NCI-H1048 (cell line): ENCODE data around the gene MCM9.

Source experiments
- DNase-seq: peaks from one replicate; lab custom pipeline; 2025; lab: John Stamatoyannopoulos, UW

Gene MCM9

DNA sequence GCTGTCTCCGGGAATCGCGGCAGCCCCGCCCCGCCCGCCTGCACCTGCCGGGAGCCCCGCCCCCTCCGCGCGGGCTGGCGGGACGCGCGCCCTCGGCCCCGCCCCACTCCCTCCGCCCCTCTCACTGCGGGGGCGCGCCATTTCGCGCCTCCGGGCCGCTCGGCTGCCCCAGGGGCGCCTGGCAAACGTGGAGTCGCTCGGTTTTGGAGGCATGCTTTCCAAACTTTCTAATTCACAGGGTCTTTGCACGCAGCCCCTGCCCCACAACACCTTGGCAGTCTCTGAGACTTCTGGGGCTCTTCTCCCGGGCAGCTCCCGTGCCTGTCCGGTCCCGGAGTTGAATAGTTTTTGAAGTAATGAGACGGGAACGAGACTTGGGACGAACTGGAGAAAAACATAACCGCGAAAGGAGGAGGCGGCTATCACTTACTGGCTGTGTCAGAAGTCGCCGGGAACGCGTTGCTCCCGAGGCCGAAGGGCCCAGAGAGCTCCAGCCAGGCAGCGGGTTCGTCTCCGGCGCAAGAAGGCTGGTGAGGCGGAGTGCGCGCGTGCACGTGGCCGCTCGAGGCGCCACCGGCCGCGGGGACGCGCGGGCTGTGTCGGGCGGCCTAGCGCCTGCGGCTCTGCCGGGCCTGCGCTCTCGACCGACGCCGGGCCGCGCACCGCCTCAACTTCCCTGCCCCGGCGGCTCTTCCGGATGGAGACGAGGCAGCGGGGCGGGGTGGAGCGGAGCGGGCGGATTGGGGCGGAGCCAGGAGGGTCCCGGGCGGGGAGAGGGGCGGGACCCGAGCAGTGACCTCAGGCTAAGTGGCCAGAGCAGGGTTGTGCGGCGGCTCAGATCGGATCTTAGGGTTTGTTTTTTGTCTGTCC lies at the start of gene MCM9:
TSS of gene MCM9 (minus strand) at position 699 of the 870 bp plus-strand sequence. CDS start 3,436 bp downstream, outside the sequence.
- DNase-seq, result peak; percentile 71

DNA sequence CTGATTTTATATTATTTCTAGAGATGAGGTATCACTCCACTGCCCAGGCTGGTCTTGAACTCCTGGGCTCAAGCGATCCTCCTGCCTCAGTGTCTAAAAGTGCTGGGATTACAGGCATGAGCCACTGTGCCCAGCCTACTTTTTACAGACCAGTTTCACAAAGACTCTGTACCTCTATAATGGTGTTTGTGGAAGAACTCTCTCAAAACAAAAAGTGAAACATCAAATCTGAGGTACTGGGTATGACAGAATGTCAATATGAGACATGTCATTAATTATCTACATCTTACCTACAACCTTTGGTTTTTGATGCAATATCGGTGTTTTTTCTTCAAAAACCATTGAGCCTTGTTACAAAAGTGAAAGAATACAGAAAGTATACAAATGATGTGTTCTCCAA lies 49.4 kb upstream of the MCM9 start:
- no peak for DNase-seq

DNA sequence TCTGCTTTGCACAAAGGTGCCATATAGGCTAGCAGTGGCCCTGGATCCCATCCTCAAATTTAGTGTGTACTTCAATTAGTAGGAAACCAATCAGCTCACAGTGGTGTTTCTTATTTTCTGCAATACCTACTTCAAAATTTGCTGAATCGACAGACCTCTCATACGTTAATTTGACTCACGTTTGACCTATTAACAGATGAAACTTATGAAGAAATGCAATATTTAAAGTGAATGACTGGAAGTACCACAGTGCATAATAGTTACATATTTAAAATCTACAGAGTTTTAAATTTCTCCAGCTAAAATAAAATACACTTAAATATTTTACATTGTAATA lies 47.6 kb upstream of the MCM9 start:
- DNase-seq, result no peak

DNA sequence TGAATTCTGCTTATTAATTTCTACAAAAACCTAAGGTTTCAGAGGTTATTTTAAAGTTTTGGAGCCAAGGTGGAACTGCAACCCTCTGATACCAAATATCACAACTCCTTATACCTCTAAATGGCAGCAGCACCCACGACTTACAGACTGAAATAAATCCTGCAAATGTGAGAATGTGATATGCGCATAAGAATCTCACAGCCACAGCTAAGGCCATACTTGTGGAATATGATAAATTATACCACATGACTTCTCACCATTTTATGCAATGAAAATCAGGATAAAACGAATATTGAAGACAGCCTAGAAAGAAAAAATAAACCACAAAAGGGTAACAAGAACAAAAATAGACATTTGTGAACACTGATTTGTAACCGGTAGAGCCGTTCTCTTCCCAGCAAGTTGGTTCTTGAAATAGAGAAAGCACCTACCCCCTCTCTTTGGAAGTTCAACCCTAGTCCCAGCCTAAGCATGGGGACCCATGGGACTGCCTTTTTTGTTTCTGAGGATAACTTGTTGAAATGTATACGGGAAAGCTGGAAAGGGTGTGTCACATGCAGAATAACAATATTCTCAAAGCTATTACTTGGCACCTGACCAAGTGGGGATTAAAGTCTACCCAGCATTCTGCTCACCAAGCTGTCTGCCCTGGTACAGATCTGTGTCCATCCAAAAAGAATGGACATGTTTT lies 47.1 kb upstream of the MCM9 start:
- no peak for DNase-seq

DNA sequence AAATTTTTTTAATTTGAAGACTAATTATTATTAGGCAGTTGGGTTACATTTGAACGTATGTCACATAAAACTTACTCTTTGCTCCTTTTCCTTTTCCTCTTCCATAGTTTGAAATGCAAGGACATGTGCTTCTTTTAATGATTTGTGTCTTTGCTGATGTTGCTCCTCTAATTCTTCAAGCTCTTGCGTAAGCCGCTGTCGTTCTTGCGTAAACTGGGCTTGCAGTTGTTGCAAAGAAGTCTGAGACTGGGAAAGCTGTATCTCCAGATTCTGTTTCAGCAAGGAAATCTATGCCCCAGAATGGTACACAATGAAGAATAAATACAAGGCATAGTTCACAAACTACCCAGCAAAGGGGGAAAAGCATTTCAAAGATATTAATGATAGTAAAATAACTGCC lies 45.1 kb upstream of the MCM9 start:
- no peak for DNase-seq

DNA sequence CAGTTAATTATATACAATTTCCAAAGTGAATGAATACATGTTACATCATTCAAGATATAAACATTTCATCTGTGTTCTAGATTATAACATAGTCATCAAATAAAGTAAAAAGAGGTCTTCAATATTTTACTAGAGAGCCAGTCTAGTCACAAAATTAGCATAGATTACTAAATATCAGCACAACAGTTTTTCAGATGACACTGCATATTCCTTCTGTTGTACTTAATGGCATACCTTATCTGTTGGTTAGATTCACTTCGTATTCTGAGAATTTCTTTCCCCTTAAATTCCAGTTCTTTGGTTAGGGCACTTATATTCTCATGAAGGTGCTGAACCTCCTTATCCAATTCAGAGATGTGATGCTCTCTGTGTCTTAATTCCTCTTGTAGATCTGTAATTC lies 39.8 kb upstream of the MCM9 start:
- DNase-seq, result no peak

DNA sequence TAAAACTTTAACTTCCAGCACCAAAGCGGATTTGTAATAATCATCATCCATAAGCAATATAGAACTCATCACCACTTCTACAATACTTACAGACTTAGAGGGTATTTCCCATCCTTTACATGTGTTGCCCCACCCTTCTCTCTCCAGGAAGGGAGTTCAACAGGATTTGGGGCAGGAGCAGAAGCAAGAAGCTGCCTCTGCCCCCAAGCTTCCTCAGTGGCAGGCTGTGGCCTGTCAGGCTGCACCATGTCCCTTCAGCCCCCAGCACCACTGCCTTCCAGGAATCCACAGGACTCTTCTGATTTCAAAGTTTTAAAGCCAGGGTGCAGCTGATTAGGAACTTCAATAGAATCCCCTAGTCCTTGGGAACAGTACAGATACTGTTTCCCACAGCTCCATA lies 36.7 kb upstream of the MCM9 start:
- no peak for DNase-seq

DNA sequence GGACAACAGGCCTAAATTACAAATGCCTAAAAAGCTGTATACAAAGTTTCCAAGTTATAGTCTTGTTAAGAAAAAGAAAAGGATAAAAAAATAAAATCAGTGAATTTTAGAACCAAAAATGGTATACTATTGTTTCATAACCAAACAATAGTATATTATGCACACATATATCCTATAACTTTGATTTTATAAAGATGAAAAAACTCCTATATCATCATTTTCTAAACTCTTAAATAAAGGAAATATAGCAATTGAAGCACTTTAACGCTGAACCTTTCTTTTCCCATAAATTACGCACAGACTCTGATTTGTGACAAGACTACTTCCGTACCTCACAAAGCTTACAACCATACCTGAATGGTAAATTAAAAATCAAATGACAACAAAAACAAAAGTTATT lies 35.9 kb upstream of the MCM9 start:
- no peak for DNase-seq

DNA sequence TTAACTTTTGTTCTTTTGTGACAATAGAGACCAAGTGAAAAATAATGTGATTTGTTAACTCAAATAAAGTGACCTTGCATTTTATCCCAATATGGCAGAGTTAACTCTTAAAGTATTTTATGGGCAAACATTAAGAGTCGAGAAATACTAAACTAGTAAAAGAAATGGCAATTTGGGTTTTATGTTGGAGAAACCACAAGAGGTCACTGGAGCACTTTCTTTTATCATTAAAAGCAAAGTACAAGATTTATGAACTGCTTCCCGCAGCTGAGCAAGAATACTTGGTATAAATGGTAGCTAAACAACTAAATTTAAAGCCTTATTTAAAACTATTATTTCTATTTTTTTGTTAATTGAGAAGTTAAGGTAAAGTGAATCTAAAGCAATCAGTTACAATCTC lies 33.5 kb upstream of the MCM9 start:
- no peak for DNase-seq

DNA sequence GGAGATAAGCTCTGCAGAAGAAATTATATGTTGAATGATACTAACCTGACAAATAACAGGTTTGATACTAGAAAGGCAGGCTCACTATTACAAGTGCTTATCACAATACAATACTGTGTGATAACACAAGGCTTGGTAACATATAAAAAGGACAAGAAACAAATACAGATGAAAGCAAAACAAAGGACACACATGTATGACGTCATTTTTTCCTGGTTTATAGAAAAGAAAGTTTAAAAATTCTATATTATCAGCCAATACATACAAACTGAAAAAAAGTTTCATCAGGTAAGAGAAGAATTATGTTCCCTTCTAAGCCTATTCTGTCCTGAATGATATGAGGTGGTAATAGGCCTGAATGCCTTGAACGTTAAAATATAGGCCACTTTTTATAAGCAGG lies 32.3 kb upstream of the MCM9 start:
- DNase-seq, result no peak

DNA sequence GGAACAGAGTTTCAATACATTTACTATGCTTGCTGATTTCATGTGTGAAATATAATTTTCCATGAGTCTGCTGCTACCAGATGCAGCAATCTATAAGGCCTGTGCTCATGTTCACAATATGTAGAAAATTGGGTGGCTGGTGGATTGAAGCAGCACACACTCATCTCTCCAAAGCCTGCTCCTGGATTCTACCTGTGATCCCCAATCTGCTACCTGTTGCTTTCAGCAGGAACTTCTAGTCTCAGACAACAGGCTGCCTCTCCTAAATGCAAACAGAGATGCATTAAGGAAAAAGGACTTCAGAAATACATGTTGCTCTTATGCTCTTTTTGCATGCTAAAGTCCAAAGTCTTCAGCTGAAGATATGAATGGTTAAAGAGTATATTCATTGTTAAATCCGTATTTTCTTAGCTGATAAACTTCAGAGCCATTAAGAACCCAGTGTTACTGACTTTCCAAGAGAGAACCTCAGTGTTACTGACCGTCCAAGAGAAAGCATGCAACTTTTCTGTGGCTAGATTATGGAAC lies 30.9 kb upstream of the MCM9 start:
- no peak for DNase-seq

DNA sequence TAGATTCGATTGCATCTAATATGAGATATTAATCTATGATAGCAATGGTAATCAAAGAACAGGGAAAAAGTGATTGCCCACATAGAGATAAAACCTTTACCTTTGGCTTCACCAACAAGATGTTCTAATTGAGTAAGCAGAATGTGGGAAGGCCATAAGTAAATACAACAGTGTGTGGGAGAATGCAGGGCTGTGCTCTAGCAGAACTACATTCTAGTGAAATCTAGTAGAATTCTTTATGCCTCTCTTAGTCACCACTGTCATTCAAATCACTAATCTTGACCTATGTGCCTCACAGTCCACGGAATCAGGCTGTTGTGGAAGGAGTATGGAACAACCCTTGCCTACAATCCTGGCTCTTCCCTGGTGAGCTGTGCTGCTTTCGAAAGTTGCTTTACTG lies 30.4 kb upstream of the MCM9 start:
- DNase-seq, result no peak

DNA sequence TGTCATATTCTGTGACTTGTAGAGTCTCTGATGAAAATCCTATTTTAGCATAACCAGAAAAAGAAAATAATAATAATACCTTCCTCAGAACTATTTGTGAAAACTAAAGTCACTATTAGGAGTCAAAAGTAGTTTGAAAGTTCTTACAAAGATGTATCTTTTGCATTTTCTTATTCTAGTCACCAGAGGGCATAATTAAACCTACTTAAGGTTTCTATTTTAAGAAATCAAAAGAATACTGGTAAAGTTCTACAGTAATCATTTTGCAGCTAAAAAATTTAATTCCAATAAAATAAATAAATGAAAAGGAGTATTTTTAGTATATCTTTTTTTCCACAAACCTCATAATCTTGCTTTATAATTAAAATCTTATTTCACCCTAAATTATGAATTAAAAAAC lies 28.0 kb upstream of the MCM9 start:
- DNase-seq, result no peak

DNA sequence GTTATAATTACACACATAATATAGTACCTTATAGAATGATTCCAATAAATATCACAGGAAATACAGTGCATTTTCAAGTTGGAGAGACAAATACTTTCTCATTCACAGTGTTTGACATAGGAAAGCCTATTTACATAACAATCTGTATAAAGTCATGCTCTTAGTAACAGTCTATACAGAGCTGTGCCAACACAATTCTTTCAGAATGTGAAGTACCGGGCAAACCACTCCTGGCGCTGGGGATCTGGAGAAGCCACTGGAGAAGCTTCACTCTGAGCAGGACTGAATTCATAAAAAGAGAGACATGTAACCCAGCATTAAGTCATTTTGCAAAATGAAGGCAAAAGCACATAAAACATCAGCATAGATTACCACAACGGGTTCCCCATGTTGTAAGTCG lies 24.9 kb upstream of the MCM9 start:
- DNase-seq, result no peak

DNA sequence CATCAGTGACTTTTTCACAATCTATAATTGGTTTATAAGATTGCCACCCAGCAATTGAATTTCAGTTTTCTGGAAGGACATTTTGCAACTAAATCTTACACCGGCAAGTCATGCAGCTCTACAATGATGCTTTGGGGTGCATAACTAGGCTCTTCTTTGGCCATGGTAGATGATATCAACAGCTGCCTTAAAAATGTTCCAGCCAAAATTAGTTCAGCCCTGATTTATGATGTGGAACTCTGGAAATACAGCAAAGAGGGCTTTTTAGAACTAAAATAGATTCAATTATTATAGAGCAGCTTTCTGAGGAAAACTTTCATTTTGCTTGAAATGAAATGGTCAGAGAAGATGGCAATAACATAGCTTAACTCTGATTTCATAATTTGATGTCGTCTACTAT lies 18.4 kb upstream of the MCM9 start:
- no peak for DNase-seq

DNA sequence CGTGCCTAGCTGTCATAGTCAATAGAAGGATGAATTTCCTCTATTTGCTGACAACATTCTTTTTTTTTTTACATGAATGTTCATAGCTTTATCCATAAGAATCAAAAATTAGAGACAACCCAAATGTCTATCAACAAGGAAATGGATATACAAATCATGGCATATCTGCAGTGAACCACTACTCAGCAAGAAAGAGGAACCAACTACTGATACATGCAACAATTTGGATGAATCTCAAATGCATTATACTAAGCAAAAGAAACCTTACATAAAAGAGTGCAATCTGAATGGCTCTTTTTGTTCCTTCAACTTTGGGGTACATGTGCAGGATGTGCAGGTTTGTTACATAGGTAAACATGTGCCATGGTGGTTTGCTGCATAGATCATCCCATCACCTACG lies 17.7 kb upstream of the MCM9 start:
- no peak for DNase-seq

DNA sequence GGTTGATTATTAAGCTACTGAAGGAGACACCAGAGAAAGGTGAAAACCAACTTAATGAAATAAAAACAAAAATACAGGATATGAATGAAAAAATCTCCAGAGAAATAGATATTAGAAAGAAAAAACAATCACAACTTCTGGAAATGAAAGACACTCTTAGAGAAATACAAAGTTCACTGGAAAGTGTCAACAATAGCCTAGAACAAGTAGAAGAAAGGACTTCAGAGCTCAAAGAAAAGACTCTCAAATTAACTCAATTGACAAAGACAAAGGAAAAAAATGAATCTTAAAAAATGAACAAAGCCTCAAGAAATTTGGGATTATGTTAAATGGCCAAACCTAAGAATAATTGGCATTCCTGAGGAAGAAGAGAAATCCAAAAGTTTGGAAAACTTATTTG lies 10.3 kb upstream of the MCM9 start:
- no peak for DNase-seq

DNA sequence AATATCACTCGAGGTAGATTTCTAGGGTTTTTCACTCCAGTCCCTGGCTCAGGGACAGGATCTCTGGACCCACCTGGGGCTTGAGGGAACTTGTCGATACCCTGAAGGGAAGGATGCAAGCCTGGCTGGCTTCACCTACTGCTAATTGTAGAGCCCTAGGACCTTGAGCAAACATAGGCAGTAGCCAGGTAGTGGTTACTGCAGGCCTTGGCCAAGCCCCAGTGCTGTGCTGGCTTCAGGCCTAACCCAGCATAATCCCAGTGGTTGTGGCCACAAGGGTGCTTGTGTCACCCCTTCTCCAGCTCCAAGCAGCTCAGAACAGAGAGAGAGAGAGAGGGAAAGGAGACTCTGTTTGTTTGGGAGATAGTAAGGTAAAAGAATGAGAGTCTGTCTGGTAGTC lies 5.8 kb upstream of the MCM9 start:
- no peak for DNase-seq

DNA sequence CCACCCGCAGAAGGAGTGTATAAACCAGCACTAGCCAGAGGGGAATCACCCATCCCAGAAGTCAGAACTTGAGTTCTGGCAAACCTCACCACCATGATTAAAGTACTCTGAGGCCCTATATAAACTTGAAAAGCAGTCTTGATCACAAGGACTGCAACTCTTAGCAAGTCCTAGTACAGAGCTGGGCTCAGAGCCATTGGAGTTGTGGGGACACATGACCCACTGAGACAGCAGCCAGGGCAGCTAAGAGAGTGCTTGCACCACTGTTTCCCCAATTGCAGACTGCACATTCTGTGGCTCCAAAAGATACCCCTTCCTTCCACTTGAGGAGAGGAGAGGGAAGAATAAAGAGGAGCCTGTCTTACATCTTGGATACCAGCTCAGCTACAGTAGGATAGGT lies 4.7 kb upstream of the MCM9 start:
- no peak for DNase-seq

DNA sequence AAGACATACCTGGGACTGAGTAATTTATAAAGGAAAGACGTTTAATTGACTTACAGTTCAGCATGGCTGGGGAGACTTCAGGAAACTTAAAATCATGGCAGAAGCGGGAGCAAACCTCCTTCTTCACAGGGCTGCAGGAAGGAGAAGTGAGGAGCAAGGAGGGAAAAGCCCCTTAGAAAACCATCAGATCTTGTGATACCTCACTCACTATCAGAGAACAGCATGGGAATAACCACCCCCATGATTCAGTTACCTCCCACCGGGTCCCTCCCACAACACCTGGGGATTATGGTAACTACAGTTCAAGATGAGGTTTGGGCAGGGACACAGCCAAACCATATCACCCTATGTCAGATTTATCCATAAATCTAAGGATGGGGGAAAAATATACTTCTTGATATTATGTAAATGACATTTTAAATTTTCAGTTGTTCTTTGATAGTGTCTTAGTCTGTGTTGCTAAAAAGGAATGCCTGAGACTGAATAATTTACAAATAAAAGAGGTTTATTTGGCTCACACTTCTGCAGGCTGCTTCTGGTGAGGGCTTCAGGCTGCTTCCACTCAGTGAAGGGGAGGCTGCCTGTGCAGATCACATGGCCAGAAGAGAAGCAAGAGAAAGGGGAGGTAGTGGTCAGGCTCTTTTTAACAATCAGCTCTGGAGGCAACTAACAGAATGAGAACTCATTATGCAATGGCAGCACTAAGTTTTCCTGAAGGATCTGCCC lies 1.2 kb upstream of the MCM9 start:
- DNase-seq, result no peak

DNA sequence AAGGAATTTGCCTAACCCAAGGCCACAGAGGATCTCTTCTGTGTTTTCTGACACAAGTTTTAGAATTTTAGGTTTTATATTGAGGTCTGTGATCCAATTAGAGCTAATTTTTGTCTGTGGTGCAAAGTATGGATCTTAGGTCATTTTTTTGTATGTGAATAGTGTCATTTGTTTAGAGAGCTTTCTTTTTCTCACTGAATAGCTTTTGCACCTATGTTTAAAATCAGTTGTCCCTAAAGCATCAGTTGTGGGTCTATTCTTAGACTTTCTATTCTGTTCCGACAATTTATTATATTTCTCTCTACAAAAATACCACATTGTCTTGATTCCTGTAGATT lies 341 bp upstream of the MCM9 start:
- no peak for DNase-seq

DNA sequence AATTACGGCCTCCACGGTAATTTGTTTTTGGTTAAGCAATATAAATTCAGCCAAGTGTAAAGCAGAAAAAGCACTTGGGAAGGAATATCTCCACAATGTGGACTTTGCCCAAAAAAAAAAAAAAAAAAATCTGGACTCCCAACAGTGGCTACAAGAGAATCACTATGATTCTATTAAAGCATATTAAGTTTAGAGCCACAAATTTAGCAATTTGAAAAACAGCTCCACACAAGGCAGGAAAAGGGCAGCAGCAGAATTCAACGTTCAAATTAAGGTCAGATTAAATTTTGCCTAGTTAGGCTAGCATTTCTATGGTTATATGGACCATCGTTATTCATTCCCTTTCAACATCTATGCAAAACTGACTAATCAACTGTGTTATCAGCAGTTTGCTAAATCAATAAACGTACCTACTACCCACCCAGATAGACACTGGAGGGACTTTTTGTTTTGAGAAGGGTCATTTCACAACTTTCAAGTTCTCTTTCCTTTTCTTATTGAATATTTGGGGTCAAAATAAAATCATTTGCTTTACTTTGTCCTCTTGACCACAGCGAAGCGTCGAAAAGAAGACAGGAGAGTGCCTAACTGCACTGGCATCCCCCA lies 1.0 kb downstream of the MCM9 start:
- DNase-seq, result no peak

DNA sequence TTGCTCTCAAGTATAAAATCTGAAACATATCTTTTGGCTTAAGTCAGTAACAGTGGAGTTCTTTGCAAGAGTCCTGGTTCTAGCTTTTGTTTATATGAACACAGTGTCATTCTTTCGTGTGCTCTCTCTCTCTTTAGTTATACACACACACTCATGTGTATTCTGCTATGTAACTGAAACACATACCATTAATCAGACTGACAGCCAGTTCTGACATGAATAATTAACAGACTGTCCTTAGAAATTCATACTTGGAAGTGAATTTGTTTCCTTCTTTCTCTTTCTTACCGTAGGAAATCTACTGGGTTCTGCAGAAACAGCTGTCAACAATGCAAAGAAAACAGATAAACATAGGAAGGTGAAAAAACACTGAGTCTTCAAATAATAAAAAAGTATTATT lies 2.5 kb downstream of the MCM9 start:
- no peak for DNase-seq
